Thyroid gland (tissue), 4 donors: ENCODE results near the gene PPP2R2D.

Experiments
- POLR2A ChIP-seq, 2 donors: fragments of 450-650 bp; IDR thresholded peaks; one replicate each; pipeline ENCODE4 v1.6.1; 2017; ENCODE audit warnings: antibody characterized with exemption in 2 of 2, mild to moderate bottlenecking in 2 of 2, moderate library complexity in 1 of 2
- TF ChIP-seq, protein P1 (sequence below), 6 experiments: fragments of 200-600 bp in 3 of 6; fragments of 450-650 bp in 3 of 6; sonication (generic) in 3 of 6; IDR thresholded peaks; one replicate each; pipeline ENCODE4 v1.5.1; 2016 to 2019; ENCODE audit warnings: antibody characterized with exemption in 6 of 6, mild to moderate bottlenecking in 2 of 6, inconsistent platforms in 1 of 6, moderate library complexity in 1 of 6

DNA sequence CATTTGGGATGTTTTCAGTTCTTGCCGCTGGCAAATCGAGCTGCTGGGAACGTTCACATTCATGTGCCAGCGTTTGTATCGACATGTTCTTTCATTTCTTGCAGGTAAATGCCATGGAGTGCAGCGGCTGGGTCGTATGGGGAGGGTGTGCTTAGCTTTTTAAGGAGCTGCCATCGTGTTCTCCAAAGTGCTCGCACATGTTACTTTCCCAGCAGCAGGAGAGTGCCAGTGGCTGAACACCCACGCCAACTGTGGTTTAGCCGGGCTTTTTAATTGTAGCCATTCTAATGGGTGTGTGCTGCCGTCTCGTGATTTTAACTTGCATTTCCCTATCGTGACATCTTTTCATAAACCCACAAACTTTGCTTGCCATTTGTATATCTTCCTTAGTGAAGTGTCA, 92.5 kb downstream of the PPP2R2D start:
- TF ChIP-seq, protein P1, sequence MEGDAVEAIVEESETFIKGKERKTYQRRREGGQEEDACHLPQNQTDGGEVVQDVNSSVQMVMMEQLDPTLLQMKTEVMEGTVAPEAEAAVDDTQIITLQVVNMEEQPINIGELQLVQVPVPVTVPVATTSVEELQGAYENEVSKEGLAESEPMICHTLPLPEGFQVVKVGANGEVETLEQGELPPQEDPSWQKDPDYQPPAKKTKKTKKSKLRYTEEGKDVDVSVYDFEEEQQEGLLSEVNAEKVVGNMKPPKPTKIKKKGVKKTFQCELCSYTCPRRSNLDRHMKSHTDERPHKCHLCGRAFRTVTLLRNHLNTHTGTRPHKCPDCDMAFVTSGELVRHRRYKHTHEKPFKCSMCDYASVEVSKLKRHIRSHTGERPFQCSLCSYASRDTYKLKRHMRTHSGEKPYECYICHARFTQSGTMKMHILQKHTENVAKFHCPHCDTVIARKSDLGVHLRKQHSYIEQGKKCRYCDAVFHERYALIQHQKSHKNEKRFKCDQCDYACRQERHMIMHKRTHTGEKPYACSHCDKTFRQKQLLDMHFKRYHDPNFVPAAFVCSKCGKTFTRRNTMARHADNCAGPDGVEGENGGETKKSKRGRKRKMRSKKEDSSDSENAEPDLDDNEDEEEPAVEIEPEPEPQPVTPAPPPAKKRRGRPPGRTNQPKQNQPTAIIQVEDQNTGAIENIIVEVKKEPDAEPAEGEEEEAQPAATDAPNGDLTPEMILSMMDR (IDR thresholded peaks at IDR 0.05): no peak
- no peak for TF ChIP-seq POLR2A (IDR thresholded peaks at IDR 0.05)
